ENCODE data around the gene ALX3.

- TF ChIP-seq MAX (CRISPR knock-in tag; IDR thresholded peaks at IDR 0.05) = no peak
- no peak for TF ChIP-seq CTCF (IDR thresholded peaks at IDR 0.05)
- TF ChIP-seq ZNF121 (CRISPR knock-in tag; IDR thresholded peaks at IDR 0.05) = no peak
- TF ChIP-seq FOXP1 (CRISPR knock-in tag; IDR thresholded peaks at IDR 0.05; ENCODE audit: borderline replicate concordance) = no peak
- TF ChIP-seq ZBTB43 (CRISPR knock-in tag; IDR thresholded peaks at IDR 0.05) = no peak
- TF ChIP-seq TEAD1 (CRISPR knock-in tag; IDR thresholded peaks at IDR 0.05) = no peak
- no peak for TF ChIP-seq ERG (CRISPR knock-in tag; IDR thresholded peaks at IDR 0.05)
- no peak for TF ChIP-seq NFE2L1 (CRISPR knock-in tag; IDR thresholded peaks at IDR 0.05)
- no peak for TF ChIP-seq NR2C2 (CRISPR knock-in tag; IDR thresholded peaks at IDR 0.05)
- TF ChIP-seq ATF6 (CRISPR knock-in tag; IDR thresholded peaks at IDR 0.05) = no peak
- TF ChIP-seq FOXP4 (CRISPR knock-in tag; IDR thresholded peaks at IDR 0.05) = no peak
- TF ChIP-seq PREB (CRISPR knock-in tag; IDR thresholded peaks at IDR 0.05; ENCODE audit: borderline replicate concordance) = no peak
- TF ChIP-seq MLX (CRISPR knock-in tag; IDR thresholded peaks at IDR 0.05) = no peak
Measured at GRCh38 chr1:110059133-110059863, 11.2 kb downstream of the ALX3 start.

Measured in WTC11 (cell line).